GM21526 (cell line): Measurements from ENCODE around the gene RNLS.
"Not testable (repeated sequence)": the region's sequence is repeated elsewhere in the genome, so short reads cannot be mapped to it uniquely, and the experiment has no call there.

Experiments
- ATAC-seq: cut with Tn5 transposase; IDR thresholded peaks from one replicate; pipeline ENCODE4 v1.9.1; 2021; ENCODE audit warnings: moderate library complexity; ENCODE audit not compliant: unreplicated experiment, low FRiP score

Gene RNLS

GRCh38 chr10:88361995-88362807, 220.9 kb downstream of the RNLS start:
- no peak for ATAC-seq

GRCh38 chr10:88361494-88361893, 221.6 kb downstream of the RNLS start:
- no peak for ATAC-seq

- not testable (repeated sequence) for ATAC-seq
Measured at GRCh38 chr10:88355750-88356149, 227.4 kb downstream of the RNLS start.

- ATAC-seq, result no peak
Measured at GRCh38 chr10:88347597-88348304, 235.4 kb downstream of the RNLS start.

- ATAC-seq, result no peak
Measured at GRCh38 chr10:88347022-88347421, 236.1 kb downstream of the RNLS start.

GRCh38 chr10:88346144-88346977, 236.8 kb downstream of the RNLS start:
- no peak for ATAC-seq

GRCh38 chr10:88343761-88344484, 239.2 kb downstream of the RNLS start:
- ATAC-seq, result no peak

- ATAC-seq, result no peak
Measured at GRCh38 chr10:88342733-88343310, 240.3 kb downstream of the RNLS start.

GRCh38 chr10:88337134-88337533, 246.0 kb downstream of the RNLS start:
- ATAC-seq, result no peak

- no peak for ATAC-seq
Measured at GRCh38 chr10:88336334-88336733, 246.8 kb downstream of the RNLS start.

- no peak for ATAC-seq
Measured at GRCh38 chr10:88333248-88333630, 249.9 kb downstream of the RNLS start.

- ATAC-seq, result no peak
Measured at GRCh38 chr10:88332503-88333247, 250.4 kb downstream of the RNLS start.

GRCh38 chr10:88330174-88330573, 252.9 kb downstream of the RNLS start:
- no peak for ATAC-seq

- no peak for ATAC-seq
Measured at GRCh38 chr10:88322324-88323063, 260.6 kb downstream of the RNLS start.

GRCh38 chr10:88319960-88320517, 263.1 kb downstream of the RNLS start:
- ATAC-seq, result no peak

GRCh38 chr10:88318803-88319202, 264.3 kb downstream of the RNLS start:
- no peak for ATAC-seq

- no peak for ATAC-seq
Measured at GRCh38 chr10:88317099-88317498, 266.0 kb downstream of the RNLS start.

- no peak for ATAC-seq
Measured at GRCh38 chr10:88316292-88316861, 266.7 kb downstream of the RNLS start.
